GM12891 (cell line): ENCODE measurements around the gene ORM1.

Source experiments
- PAX5 ChIP-seq: IDR thresholded peaks from 2 replicates; pipeline ENCODE4 v1.6.1; 2011; ENCODE audit warnings: low read length, moderate library complexity, mild to moderate bottlenecking; ENCODE audit not compliant: insufficient read depth, severe bottlenecking
- POLR2A ChIP-seq: IDR thresholded peaks from 2 replicates; pipeline ENCODE4 v1.6.1; 2011; ENCODE audit warnings: low read depth, low read length, control low read depth
- POLR2AphosphoS5 ChIP-seq: IDR thresholded peaks from 2 replicates; pipeline ENCODE4 v1.6.1; 2011; ENCODE audit warnings: low read depth, low read length, control low read depth

DNA sequence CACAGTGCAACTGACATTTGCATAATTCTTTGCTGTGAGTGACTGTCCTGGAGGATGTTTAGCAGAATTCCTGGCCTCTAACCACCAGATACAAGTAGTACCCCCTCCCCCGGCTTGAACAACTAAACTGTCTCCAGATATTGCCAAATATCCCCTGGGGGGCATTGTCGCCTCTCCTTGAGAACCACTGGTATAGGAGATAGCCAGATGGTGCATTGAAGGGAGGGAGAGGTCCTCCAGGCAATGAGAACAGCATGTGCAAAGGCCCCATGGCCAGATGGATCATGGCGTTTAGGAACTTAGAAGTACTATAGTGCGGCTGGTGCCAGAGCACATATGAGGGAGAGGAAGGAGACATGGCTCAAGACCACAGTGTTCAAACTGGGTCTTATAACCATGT, 18.9 kb upstream of the ORM1 start:
- TF ChIP-seq PAX5 (no peak), POLR2A (no peak), POLR2AphosphoS5 (no peak)
